ENCODE data around the gene MACO1.

MACO1 gene

GRCh38 chr1:25431955-25432719 is 1.4 kb downstream of the MACO1 start:
- H3K4me3 ChIP-seq (ENCODE audit: low read depth, low read length), result peak overlapping the region; percentile 84
- TF ChIP-seq CTCF (IDR thresholded peaks at IDR 0.05; ENCODE audit: borderline replicate concordance, insufficient read depth, low read depth, low read length), result no peak

- no peak overlapping the region for H3K4me3 ChIP-seq (ENCODE audit: low read depth, low read length)
- no peak for TF ChIP-seq CTCF (IDR thresholded peaks at IDR 0.05; ENCODE audit: borderline replicate concordance, insufficient read depth, low read depth, low read length)
These were observed 2.2 kb downstream of the MACO1 start for GRCh38 chr1:25432749-25433388.

- TF ChIP-seq CTCF (IDR thresholded peaks at IDR 0.05; ENCODE audit: borderline replicate concordance, insufficient read depth, low read depth, low read length), result no peak
- no peak overlapping the region for H3K4me3 ChIP-seq (ENCODE audit: low read depth, low read length)
These were observed 2.9 kb downstream of the MACO1 start for GRCh38 chr1:25433389-25434186.

GRCh38 chr1:25435397-25436108 is 4.9 kb downstream of the MACO1 start:
- H3K4me3 ChIP-seq (ENCODE audit: low read depth, low read length), result no peak overlapping the region
- TF ChIP-seq CTCF (IDR thresholded peaks at IDR 0.05; ENCODE audit: borderline replicate concordance, insufficient read depth, low read depth, low read length), result no peak

- no peak overlapping the region for H3K4me3 ChIP-seq (ENCODE audit: low read depth, low read length)
- no peak for TF ChIP-seq CTCF (IDR thresholded peaks at IDR 0.05; ENCODE audit: borderline replicate concordance, insufficient read depth, low read depth, low read length)
These were observed 7.0 kb downstream of the MACO1 start for GRCh38 chr1:25437672-25438071.

- no peak for TF ChIP-seq CTCF (IDR thresholded peaks at IDR 0.05; ENCODE audit: borderline replicate concordance, insufficient read depth, low read depth, low read length)
- no peak overlapping the region for H3K4me3 ChIP-seq (ENCODE audit: low read depth, low read length)
These were observed 8.6 kb downstream of the MACO1 start for GRCh38 chr1:25439287-25439686.
